Transverse colon (tissue), 4 donors: ENCODE data around the gene ZNF429.

Source experiments
- EP300 ChIP-seq: sonication (generic); formaldehyde crosslinking; IDR thresholded peaks from one replicate; pipeline ENCODE4 v1.6.1; 2017; ENCODE audit warnings: antibody characterized with exemption, low read depth
- POLR2A ChIP-seq: fragments of 450-650 bp; IDR thresholded peaks from one replicate; pipeline ENCODE4 v1.6.1; 2016; ENCODE audit warnings: antibody characterized with exemption, mild to moderate bottlenecking, moderate library complexity
- POLR2AphosphoS5 ChIP-seq, 3 donors: sonication (generic); formaldehyde crosslinking; IDR thresholded peaks; one replicate each; pipeline ENCODE4 v1.6.1; 2016; ENCODE audit warnings: antibody characterized with exemption in 3 of 3
- TF ChIP-seq, protein P1 (sequence below), 5 experiments: fragments of 200-600 bp in 3 of 5; fragments of 450-650 bp in 2 of 5; sonication (generic) in 3 of 5; IDR thresholded peaks; 1 replicate in 2 of 5; 2 replicates in 3 of 5; pipeline ENCODE4 v1.5.1; 2016 to 2017; ENCODE audit warnings: antibody characterized with exemption in 5 of 5, inconsistent platforms in 3 of 5, mild to moderate bottlenecking in 2 of 5, moderate library complexity in 1 of 5

DNA sequence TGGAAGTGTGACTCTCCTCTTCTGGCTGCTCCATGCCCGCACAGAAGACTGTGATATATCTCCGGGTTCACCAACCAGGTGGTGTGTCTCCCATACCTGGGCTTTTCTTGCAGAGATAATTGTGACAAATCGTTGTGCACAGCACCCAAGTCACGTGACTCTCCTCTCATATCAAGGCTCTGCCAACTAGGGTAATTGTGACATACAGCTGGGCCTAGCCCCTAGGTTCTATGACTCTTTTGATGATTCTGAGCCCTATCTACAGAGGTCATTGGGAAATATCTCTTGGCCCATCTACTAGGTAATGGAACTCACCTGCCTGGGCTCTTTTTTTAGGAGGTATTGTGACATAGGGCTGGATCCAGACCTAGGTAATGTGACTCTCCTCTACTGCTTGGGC lies 89.8 kb downstream of the ZNF429 start:
- TF ChIP-seq POLR2AphosphoS5 (IDR thresholded peaks at IDR 0.05) (no peak), POLR2A (no peak), EP300 (no peak)
- TF ChIP-seq, protein P1, sequence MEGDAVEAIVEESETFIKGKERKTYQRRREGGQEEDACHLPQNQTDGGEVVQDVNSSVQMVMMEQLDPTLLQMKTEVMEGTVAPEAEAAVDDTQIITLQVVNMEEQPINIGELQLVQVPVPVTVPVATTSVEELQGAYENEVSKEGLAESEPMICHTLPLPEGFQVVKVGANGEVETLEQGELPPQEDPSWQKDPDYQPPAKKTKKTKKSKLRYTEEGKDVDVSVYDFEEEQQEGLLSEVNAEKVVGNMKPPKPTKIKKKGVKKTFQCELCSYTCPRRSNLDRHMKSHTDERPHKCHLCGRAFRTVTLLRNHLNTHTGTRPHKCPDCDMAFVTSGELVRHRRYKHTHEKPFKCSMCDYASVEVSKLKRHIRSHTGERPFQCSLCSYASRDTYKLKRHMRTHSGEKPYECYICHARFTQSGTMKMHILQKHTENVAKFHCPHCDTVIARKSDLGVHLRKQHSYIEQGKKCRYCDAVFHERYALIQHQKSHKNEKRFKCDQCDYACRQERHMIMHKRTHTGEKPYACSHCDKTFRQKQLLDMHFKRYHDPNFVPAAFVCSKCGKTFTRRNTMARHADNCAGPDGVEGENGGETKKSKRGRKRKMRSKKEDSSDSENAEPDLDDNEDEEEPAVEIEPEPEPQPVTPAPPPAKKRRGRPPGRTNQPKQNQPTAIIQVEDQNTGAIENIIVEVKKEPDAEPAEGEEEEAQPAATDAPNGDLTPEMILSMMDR (IDR thresholded peaks at IDR 0.05) = no peak
